ENCODE results near the gene ANGPTL8. TPM values are rescaled to one million over a fixed set of nuclear protein-coding genes. Genes with fewer than 3 reads are reported as not detected.

The ANGPTL8 gene
- total and polyA plus RNA-seq, 10 of the 15 experiments (the other 5 are each of a cell fraction or from before 2014, with no cell fraction given): not detected

- Histone ChIP-seq H3K36me3 (ENCODE audit: control insufficient read depth in 2 of 2, insufficient read depth in 2 of 2, low read length in 1 of 2) (no peaks in the 10 kb centered on the region), H3K4me3 (no peak overlapping the region), H2AFZ (ENCODE audit: control insufficient read depth, low read depth, low read length) (no peak overlapping the region), H3K9ac (ENCODE audit: control insufficient read depth, insufficient read depth, low read length) (no peak overlapping the region), H3K4me1 (ENCODE audit: control insufficient read depth, insufficient read depth, low read length) (peaks cover 7% of the 10 kb centered on the region), H3K27me3 (replicated peaks in 1 of 2; ENCODE audit: control insufficient read depth in 2 of 2, insufficient read depth in 2 of 2, low read length in 1 of 2) (no peaks in the 10 kb centered on the region), H3K4me2 (ENCODE audit: control insufficient read depth, insufficient read depth) (no peak overlapping the region), H3K79me2 (ENCODE audit: control insufficient read depth, insufficient read depth, low read length) (no peaks in the 10 kb centered on the region), H3K9me3 (replicated peaks; ENCODE audit: control insufficient read depth, insufficient read depth, low read length) (no peaks in the 10 kb centered on the region), H4K20me1 (ENCODE audit: control insufficient read depth, insufficient read depth) (no peaks in the 10 kb centered on the region), H3K27ac (ENCODE audit: control insufficient read depth, insufficient read depth) (no peak overlapping the region)
- WGBS (ENCODE audit: insufficient coverage, insufficient replicate concordance, low lambda C conversion rate, missing lambda C conversion rate): 47% methylated on average over 7 of the region's 7 CpGs
- BruUV-seq (replicated peaks): no TSS peak
- ChIA-PET RAD21 (ENCODE audit: unreplicated experiment) (interaction anchor here (1.7 kb wide), 1 partner anchor 90 kb away, joined by 5 read pairs; no protein-coding TSS in a partner anchor), CTCF (interaction anchor here (0.6 to 2.0 kb wide), 7 partner anchors 48 to 192 kb away, joined by 3 to 9 read pairs (median 3); partner anchors contain the start of gene EPOR), POLR2A (no interaction called here), SMC1A (ENCODE audit: uncharacterized antibody, unreplicated experiment) (interaction anchor here (0.8 to 4.1 kb wide), 3 partner anchors 27 to 191 kb away, joined by 3 to 40 read pairs (median 3); partner anchors contain the start of gene SWSAP1)
- no peak for ATAC-seq
- intact Hi-C loops (cut with micrococcal nuclease; ENCODE audit: unreplicated experiment) (loop anchor here (5.0 kb wide), 1 partner anchor 146 kb away; the partner anchor contains the start of genes ODAD3 and PRKCSH), in situ Hi-C loops (cut with MboI) (loop anchor here (10.0 kb wide), 1 partner anchor 183 kb away; no protein-coding TSS in a partner anchor)
- no peak for DNase-seq (ENCODE audit: low read depth, low spot score)
- TF ChIP-seq ZSCAN29 (IDR thresholded peaks at IDR 0.05) (no peak), SPI1 (IDR thresholded peaks at IDR 0.05; ENCODE audit: borderline replicate concordance, insufficient read depth, low read depth, low read length) (peak; percentile 56; the same call in 1 of the 2 replicates), DPF2 (IDR thresholded peaks at IDR 0.05) (no peak)
- FAIRE-seq: no peak
Observed at GRCh38 chr19:11291415-11291814, 52.0 kb downstream of the ANGPTL8 start.

Other genes with a start within 250 kb of the ANGPTL8 start
Only the 7 nearest of the 15 such genes appear.
- 69.3 and 70.8 TPM in 2 replicates for gene SPC24, start 83.8 kb upstream of the ANGPTL8 start, total RNA-seq (2014; rRNA removed)
- 43.4 and 47.0 TPM in 2 replicates for gene SPC24, start 83.8 kb upstream of the ANGPTL8 start, total RNA-seq (2014; rRNA removed; fragmentation: Illumina TruSeq; extraction: Trizol)
- 59.1 and 65.0 TPM in 2 replicates for gene SPC24, start 83.8 kb upstream of the ANGPTL8 start, total RNA-seq (2021)
- 22.0 and 25.6 TPM in 2 replicates for gene SPC24, start 83.8 kb upstream of the ANGPTL8 start, polyA plus RNA-seq (2011; rRNA removed)
- gene SPC24, start 83.8 kb upstream of the ANGPTL8 start, polyA plus RNA-seq (2014; fragmentation: Illumina TruSeq; extraction: Trizol): 17.0 and 18.1 TPM in 2 replicates
- gene SPC24, start 83.8 kb upstream of the ANGPTL8 start, polyA plus RNA-seq (2014; fragmentation: Nextera tagmentation; extraction: Ambion mirVana): 10 to 100 TPM in 1 of 2 experiments, 1 to 10 TPM in 1; 9.4 to 18.4 TPM
- gene SPC24, start 83.8 kb upstream of the ANGPTL8 start, polyA plus RNA-seq (2014; rRNA removed): 34.4 and 55.4 TPM in 2 replicates
- 10 to 100 TPM; 65.3 to 72.6 TPM for gene SPC24, start 83.8 kb upstream of the ANGPTL8 start, polyA plus RNA-seq (2016; fragmentation: Nextera tagmentation; extraction: Ambion mirVana)
- 25.9 and 28.2 TPM in 2 replicates for gene KANK2, start 42.1 kb upstream of the ANGPTL8 start, total RNA-seq (2014; rRNA removed)
- 17.4 and 18.9 TPM in 2 replicates for gene KANK2, start 42.1 kb upstream of the ANGPTL8 start, total RNA-seq (2014; rRNA removed; fragmentation: Illumina TruSeq; extraction: Trizol)
- 31.9 and 32.9 TPM in 2 replicates for gene KANK2, start 42.1 kb upstream of the ANGPTL8 start, total RNA-seq (2021)
- gene KANK2, start 42.1 kb upstream of the ANGPTL8 start, polyA plus RNA-seq (2011; rRNA removed): 5.4 and 10.8 TPM in 2 replicates
- 21.9 and 33.0 TPM in 2 replicates for gene KANK2, start 42.1 kb upstream of the ANGPTL8 start, polyA plus RNA-seq (2014; fragmentation: Illumina TruSeq; extraction: Trizol)
- gene KANK2, start 42.1 kb upstream of the ANGPTL8 start, polyA plus RNA-seq (2014; fragmentation: Nextera tagmentation; extraction: Ambion mirVana): 1 to 10 TPM; 4.9 to 7.3 TPM
- 19.4 and 23.3 TPM in 2 replicates for gene KANK2, start 42.1 kb upstream of the ANGPTL8 start, polyA plus RNA-seq (2014; rRNA removed)
- gene KANK2, start 42.1 kb upstream of the ANGPTL8 start, polyA plus RNA-seq (2016; fragmentation: Nextera tagmentation; extraction: Ambion mirVana): 10 to 100 TPM; 17.1 to 23.2 TPM
- gene DOCK6, start 22.9 kb downstream of the ANGPTL8 start, total RNA-seq (2014; rRNA removed): 5.0 TPM in 2 replicates
- 2.9 and 3.1 TPM in 2 replicates for gene DOCK6, start 22.9 kb downstream of the ANGPTL8 start, total RNA-seq (2014; rRNA removed; fragmentation: Illumina TruSeq; extraction: Trizol)
- gene DOCK6, start 22.9 kb downstream of the ANGPTL8 start, total RNA-seq (2021): 23.2 and 24.8 TPM in 2 replicates
- 3.0 and 5.8 TPM in 2 replicates for gene DOCK6, start 22.9 kb downstream of the ANGPTL8 start, polyA plus RNA-seq (2011; rRNA removed)
- 0.84 and 2.8 TPM in 2 replicates for gene DOCK6, start 22.9 kb downstream of the ANGPTL8 start, polyA plus RNA-seq (2014; fragmentation: Illumina TruSeq; extraction: Trizol)
- 1 to 10 TPM in 1 of 2 experiments, under 1 TPM in 1; 0.76 to 1.8 TPM for gene DOCK6, start 22.9 kb downstream of the ANGPTL8 start, polyA plus RNA-seq (2014; fragmentation: Nextera tagmentation; extraction: Ambion mirVana)
- 9.4 and 10.4 TPM in 2 replicates for gene DOCK6, start 22.9 kb downstream of the ANGPTL8 start, polyA plus RNA-seq (2014; rRNA removed)
- gene DOCK6, start 22.9 kb downstream of the ANGPTL8 start, polyA plus RNA-seq (2016; fragmentation: Nextera tagmentation; extraction: Ambion mirVana): 1 to 10 TPM; 4.5 to 5.4 TPM
- gene TSPAN16, start 56.5 kb downstream of the ANGPTL8 start, total RNA-seq (2014; rRNA removed): not detected in 2 replicates
- gene TSPAN16, start 56.5 kb downstream of the ANGPTL8 start, total RNA-seq (2014; rRNA removed; fragmentation: Illumina TruSeq; extraction: Trizol): not detected in 2 replicates
- gene TSPAN16, start 56.5 kb downstream of the ANGPTL8 start, total RNA-seq (2021): not detected in 2 replicates
- not detected in 2 replicates for gene TSPAN16, start 56.5 kb downstream of the ANGPTL8 start, polyA plus RNA-seq (2011; rRNA removed)
- gene TSPAN16, start 56.5 kb downstream of the ANGPTL8 start, polyA plus RNA-seq (2014; fragmentation: Illumina TruSeq; extraction: Trizol): not detected in 2 replicates
- gene TSPAN16, start 56.5 kb downstream of the ANGPTL8 start, polyA plus RNA-seq (2014; fragmentation: Nextera tagmentation; extraction: Ambion mirVana): not detected
- gene TSPAN16, start 56.5 kb downstream of the ANGPTL8 start, polyA plus RNA-seq (2014; rRNA removed): not detected in 2 replicates
- gene TSPAN16, start 56.5 kb downstream of the ANGPTL8 start, polyA plus RNA-seq (2016; fragmentation: Nextera tagmentation; extraction: Ambion mirVana): not detected
- gene RAB3D, start 100.0 kb downstream of the ANGPTL8 start, total RNA-seq (2014; rRNA removed): 7.0 and 7.8 TPM in 2 replicates
- 6.6 and 6.8 TPM in 2 replicates for gene RAB3D, start 100.0 kb downstream of the ANGPTL8 start, total RNA-seq (2014; rRNA removed; fragmentation: Illumina TruSeq; extraction: Trizol)
- 15.7 and 18.5 TPM in 2 replicates for gene RAB3D, start 100.0 kb downstream of the ANGPTL8 start, total RNA-seq (2021)
- gene RAB3D, start 100.0 kb downstream of the ANGPTL8 start, polyA plus RNA-seq (2011; rRNA removed): 5.7 and 13.0 TPM in 2 replicates
- 4.8 and 5.1 TPM in 2 replicates for gene RAB3D, start 100.0 kb downstream of the ANGPTL8 start, polyA plus RNA-seq (2014; fragmentation: Illumina TruSeq; extraction: Trizol)
- gene RAB3D, start 100.0 kb downstream of the ANGPTL8 start, polyA plus RNA-seq (2014; fragmentation: Nextera tagmentation; extraction: Ambion mirVana): 1 to 10 TPM; 1.1 to 4.1 TPM
- gene RAB3D, start 100.0 kb downstream of the ANGPTL8 start, polyA plus RNA-seq (2014; rRNA removed): 9.1 and 13.6 TPM in 2 replicates
- gene RAB3D, start 100.0 kb downstream of the ANGPTL8 start, polyA plus RNA-seq (2016; fragmentation: Nextera tagmentation; extraction: Ambion mirVana): 1 to 10 TPM; 3.9 to 5.6 TPM
- gene TMEM205, start 106.6 kb downstream of the ANGPTL8 start, total RNA-seq (2014; rRNA removed): 109 and 113 TPM in 2 replicates
- 46.8 and 54.5 TPM in 2 replicates for gene TMEM205, start 106.6 kb downstream of the ANGPTL8 start, total RNA-seq (2014; rRNA removed; fragmentation: Illumina TruSeq; extraction: Trizol)
- 67.5 and 75.2 TPM in 2 replicates for gene TMEM205, start 106.6 kb downstream of the ANGPTL8 start, total RNA-seq (2021)
- gene TMEM205, start 106.6 kb downstream of the ANGPTL8 start, polyA plus RNA-seq (2011; rRNA removed): 48.2 and 86.1 TPM in 2 replicates
- gene TMEM205, start 106.6 kb downstream of the ANGPTL8 start, polyA plus RNA-seq (2014; fragmentation: Illumina TruSeq; extraction: Trizol): 36.3 and 90.5 TPM in 2 replicates
- 10 to 100 TPM; 27.8 to 39.4 TPM for gene TMEM205, start 106.6 kb downstream of the ANGPTL8 start, polyA plus RNA-seq (2014; fragmentation: Nextera tagmentation; extraction: Ambion mirVana)
- gene TMEM205, start 106.6 kb downstream of the ANGPTL8 start, polyA plus RNA-seq (2014; rRNA removed): 118 and 120 TPM in 2 replicates
- 100 to 1,000 TPM; 133 to 144 TPM for gene TMEM205, start 106.6 kb downstream of the ANGPTL8 start, polyA plus RNA-seq (2016; fragmentation: Nextera tagmentation; extraction: Ambion mirVana)
- gene CCDC159, start 106.9 kb downstream of the ANGPTL8 start, total RNA-seq (2014; rRNA removed): 6.9 and 7.5 TPM in 2 replicates
- 8.0 and 9.3 TPM in 2 replicates for gene CCDC159, start 106.9 kb downstream of the ANGPTL8 start, total RNA-seq (2014; rRNA removed; fragmentation: Illumina TruSeq; extraction: Trizol)
- 9.1 and 10.4 TPM in 2 replicates for gene CCDC159, start 106.9 kb downstream of the ANGPTL8 start, total RNA-seq (2021)
- 6.6 and 12.9 TPM in 2 replicates for gene CCDC159, start 106.9 kb downstream of the ANGPTL8 start, polyA plus RNA-seq (2011; rRNA removed)
- 6.6 and 12.2 TPM in 2 replicates for gene CCDC159, start 106.9 kb downstream of the ANGPTL8 start, polyA plus RNA-seq (2014; fragmentation: Illumina TruSeq; extraction: Trizol)
- gene CCDC159, start 106.9 kb downstream of the ANGPTL8 start, polyA plus RNA-seq (2014; fragmentation: Nextera tagmentation; extraction: Ambion mirVana): 1 to 10 TPM in 1 of 2 experiments, under 1 TPM in 1; 0.61 to 3.9 TPM
- 14.7 and 17.9 TPM in 2 replicates for gene CCDC159, start 106.9 kb downstream of the ANGPTL8 start, polyA plus RNA-seq (2014; rRNA removed)
- 10 to 100 TPM in 1 of 2 experiments, 1 to 10 TPM in 1; 9.8 to 13.0 TPM for gene CCDC159, start 106.9 kb downstream of the ANGPTL8 start, polyA plus RNA-seq (2016; fragmentation: Nextera tagmentation; extraction: Ambion mirVana)

All from GM12878 (cell line).